HG03097 (cell line): ENCODE results near the gene NNMT.

Experiments
- ATAC-seq: cut with Tn5 transposase; IDR thresholded peaks from one replicate; pipeline ENCODE4 v1.9.1; 2021; ENCODE audit not compliant: unreplicated experiment, low FRiP score

NNMT gene

GRCh38 chr11:114343020-114343419 is 46.8 kb downstream of the NNMT start:
- no peak for ATAC-seq

DNA sequence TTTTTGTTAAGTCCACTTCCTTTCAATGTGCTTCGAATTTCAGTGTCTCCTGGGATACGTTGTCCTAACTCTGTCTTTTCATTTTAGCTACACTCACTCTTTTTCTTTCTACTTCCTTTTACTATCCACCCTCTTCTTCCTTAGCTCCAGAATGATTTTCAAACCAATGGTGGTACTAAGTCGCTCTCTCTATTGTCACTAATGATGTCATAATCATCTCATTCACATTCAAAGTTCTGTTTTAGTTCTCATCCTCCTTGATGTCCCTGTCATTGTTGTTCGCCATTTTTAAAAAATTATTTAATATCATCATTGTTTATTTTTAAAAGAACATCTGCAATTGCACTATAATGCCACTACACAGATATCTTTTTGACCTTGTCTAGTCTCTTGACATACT is 47.3 kb downstream of the NNMT start:
- ATAC-seq, result no peak

- no peak for ATAC-seq
Measured at GRCh38 chr11:114344494-114344893, 48.3 kb downstream of the NNMT start.

GRCh38 chr11:114345575-114346222 is 49.5 kb downstream of the NNMT start:
- no peak for ATAC-seq

DNA sequence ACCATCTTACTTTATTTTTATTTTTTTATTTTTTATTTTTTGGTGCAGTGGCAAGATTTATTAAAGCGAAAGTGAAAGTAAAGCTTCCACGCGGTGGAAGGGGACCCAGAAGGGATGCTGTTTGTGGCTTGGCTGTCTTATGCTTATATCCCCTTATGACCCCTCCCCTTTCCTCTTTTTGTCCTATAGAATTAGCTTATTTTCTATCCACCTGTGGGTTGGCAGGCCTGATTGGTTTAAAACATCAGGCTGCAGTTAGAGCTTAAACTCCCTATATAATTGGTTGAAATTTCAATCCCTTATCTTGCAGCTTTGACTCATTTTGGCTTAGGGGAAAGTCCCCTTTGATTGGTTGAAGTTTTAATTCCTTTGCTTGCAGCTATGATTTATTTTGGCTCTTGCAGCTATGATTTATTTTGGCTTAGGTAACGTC is 50.5 kb downstream of the NNMT start:
- no peak for ATAC-seq

DNA sequence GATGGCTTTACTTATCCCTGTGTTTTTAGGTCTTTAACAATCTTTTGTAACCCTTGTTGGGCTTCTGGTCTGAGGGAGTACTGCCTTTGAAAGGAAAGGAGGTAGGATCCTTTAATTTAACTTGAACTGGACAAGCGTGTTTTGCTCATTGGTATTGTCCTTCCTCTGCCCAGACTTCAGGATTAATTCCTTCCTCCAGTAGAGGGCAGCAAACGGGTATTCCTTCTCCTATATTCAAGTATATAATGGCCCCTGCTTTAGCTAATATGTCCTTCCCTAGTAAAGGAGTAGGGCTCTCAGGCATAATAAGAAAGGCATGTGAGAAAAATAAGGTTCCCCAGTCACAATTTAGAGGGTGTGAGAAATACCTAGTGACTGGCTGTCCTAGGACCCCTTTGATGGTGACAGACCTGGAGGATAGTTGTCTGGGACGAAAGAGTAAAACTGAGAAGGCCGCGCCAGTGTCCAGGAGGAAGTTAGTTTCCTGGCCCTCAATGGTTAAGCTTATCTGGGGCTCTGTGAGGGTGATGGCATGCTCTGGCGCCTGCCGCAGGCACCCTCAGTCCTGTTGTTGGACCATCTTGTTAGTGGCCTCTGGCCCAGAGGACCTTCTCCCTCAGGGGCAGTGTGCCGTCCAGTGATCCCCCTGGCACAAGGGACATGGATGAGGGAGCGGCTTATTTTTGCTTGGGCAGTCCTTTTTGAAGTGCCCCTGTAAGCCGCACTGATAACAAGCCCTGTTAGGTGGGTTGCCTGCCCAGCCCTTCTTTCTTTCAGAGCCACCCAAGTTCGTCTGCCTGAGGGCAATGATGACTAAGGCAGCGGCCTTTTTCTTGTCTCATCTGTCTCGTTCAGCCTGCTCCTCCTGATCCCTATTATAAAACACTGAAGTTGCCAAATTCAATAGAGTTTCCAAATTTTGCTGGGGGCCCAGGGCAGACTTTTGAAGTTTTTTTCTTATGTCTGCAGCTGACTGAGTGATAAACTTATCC is 52.3 kb downstream of the NNMT start:
- ATAC-seq, result no peak

DNA sequence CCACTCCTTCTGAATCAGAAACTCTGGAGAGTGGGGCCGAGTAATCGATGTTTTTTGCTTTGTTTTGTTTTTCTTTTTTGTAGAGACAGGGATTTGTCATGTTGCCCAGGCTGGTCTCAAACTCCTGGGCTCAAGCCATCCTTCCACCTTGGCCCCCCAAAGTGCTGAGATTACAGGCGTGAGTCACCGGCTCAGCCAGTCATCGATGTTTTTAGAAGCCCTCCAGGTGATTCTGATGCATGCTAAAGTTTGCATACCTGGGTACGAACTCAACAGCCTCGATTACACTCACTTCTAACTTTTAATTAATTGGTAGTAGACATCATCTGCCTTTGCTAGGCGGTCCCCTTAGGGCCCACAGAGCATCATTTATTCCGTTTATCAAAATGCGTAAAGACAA is 53.8 kb downstream of the NNMT start:
- ATAC-seq, result no peak

DNA sequence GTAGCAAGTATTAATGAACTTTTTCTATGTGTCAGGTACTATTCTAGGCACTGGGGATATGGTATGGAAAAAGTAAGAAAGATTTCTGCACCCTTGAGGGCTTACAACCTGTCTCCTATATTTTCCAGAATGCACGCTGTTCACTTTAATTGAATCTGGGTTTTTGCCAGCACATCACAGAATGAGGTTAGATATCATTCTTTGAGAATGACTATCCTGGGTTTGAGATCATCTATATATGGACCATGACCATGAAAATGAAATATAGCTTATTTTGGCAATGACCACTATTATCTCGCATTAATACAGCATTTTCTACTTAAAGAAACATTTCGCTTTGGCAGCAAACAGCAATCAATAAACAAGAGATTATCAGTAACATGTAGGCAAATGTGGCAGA is 57.2 kb downstream of the NNMT start:
- no peak for ATAC-seq

DNA sequence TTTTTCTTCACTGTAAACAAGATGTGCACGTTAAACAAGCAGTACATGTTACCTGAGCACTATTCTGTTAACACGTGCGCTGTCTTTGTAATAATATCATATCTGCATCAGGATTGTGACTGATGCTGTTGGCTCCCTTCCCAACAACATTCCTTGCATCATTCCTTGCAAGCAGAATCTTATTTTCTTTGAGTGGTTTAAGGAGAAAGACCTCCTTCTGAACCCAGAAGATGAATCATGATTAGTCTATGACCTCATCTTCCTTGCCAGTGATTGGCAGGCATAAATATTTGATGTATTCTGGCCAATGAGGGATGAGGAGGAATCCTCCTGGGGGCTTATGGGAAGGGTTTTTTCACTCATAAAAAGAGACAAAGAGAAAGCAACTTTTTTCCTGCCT is 57.9 kb downstream of the NNMT start:
- no peak for ATAC-seq

DNA sequence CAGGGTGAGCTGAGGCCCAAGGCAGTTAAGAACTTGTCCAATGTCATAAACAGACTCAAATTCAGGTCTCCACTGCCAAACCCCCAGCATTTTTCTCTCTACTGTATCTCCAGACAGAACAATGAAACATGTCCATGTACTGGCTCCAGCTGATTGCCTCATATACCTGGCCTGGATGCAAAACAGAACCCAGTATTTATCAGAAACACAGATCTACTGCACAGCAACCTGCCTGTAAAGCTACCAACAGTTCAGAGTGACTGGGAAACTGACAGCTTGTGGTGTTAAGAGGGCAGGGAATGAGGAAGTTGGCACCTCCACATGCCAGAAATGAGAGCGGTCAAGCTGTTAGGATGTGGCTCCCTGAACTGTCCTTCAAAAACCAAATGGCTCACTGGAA is 62.5 kb downstream of the NNMT start:
- no peak for ATAC-seq

GRCh38 chr11:114359342-114359741 is 63.1 kb downstream of the NNMT start:
- no peak for ATAC-seq

DNA sequence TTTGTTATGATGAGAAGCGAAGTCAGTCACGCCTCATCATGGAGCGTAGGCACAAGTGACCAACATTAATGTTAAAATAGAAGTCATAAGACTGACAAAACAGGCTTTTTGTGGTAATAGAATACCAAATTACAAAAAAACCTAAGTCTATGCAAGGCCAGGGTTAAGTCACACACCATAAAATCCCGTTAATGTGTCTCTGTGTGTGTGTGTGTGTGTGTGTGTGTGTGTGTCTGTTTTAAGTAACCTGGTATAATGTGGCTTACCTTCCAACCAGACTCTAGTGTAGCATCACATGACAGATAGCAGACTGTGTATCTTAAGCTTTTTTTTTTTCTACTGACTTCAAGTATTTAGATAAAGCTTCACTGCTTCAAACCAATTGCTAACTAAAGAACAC is 66.1 kb downstream of the NNMT start:
- ATAC-seq, result no peak

- ATAC-seq, result no peak
Measured at GRCh38 chr11:114362958-114363357, 66.8 kb downstream of the NNMT start.
